Calu3 (cell line): Measurements from ENCODE around the gene MTURN. TPM values are rescaled to one million over a fixed set of nuclear protein-coding genes. Genes with fewer than 3 reads are reported as not detected.
A peak's percentile ranks its signal among the peaks of the same experiment; 100 is the strongest.

Experiments used
- BruUV-seq: library from RNA; stranded (reverse); fragments of 400-500 nt; replicated peaks from 2 replicates; lab custom pipeline; 2021; lab: Mats Ljungman, UMichigan
- CTCF ChIA-PET: fragments of 300-600 bp; sonication (Branson Sonifier 250); formaldehyde crosslinking; loops from one replicate; lab custom pipeline; 2022; ENCODE audit warnings: antibody characterized with exemption; lab: Charles Lee
- DNase-seq: peaks from one replicate; pipeline ENCODE4 v3.0.0; 2022
- H3K27ac Mint-ChIP-seq: one replicate; pipeline ENCODE4 v1.8.0; 2022; ENCODE audit warnings: mixed read lengths; ENCODE audit not compliant: unreplicated experiment
- H3K27me3 Mint-ChIP-seq: one replicate; pipeline ENCODE4 v1.8.0; 2022; ENCODE audit warnings: mixed read lengths; ENCODE audit not compliant: unreplicated experiment
- H3K36me3 Mint-ChIP-seq: one replicate; pipeline ENCODE4 v1.8.0; 2022; ENCODE audit warnings: mild to moderate bottlenecking, moderate library complexity, mixed read lengths; ENCODE audit not compliant: insufficient read depth, unreplicated experiment
- H3K4me1 Mint-ChIP-seq: one replicate; pipeline ENCODE4 v1.8.0; 2022; ENCODE audit warnings: mild to moderate bottlenecking, low read depth, mixed read lengths; ENCODE audit not compliant: unreplicated experiment
- H3K4me3 Mint-ChIP-seq: one replicate; pipeline ENCODE4 v1.8.0; 2022; ENCODE audit warnings: mild to moderate bottlenecking, low read depth, moderate library complexity, mixed read lengths; ENCODE audit not compliant: unreplicated experiment
- H3K9me3 Mint-ChIP-seq: one replicate; pipeline ENCODE4 v1.8.0; 2022; ENCODE audit warnings: low read depth, mixed read lengths; ENCODE audit not compliant: unreplicated experiment
- CTCF ChIP-seq: fragments of 200-600 bp; IDR thresholded peaks from one replicate; pipeline ENCODE4 v1.8.0; 2022; ENCODE audit warnings: antibody characterized with exemption; ENCODE audit not compliant: unreplicated experiment
- intact Hi-C: fragments of 100-400 bp; cut with micrococcal nuclease; formaldehyde crosslinking; loops from one replicate; pipeline ENCODE4 v1.10.0; 2022; ENCODE audit not compliant: unreplicated experiment
- total RNA-seq: library from RNA; stranded (reverse); gene quantifications from 2 replicates; pipeline ENCODE4 v1.2.3, GENCODE V29; 2022

Gene MTURN
- total RNA-seq, 1 experiment from 2014 or later: 6.5 TPM

GRCh38 chr7:30171766-30172447, 37.1 kb downstream of the MTURN start:
- H3K9me3 Mint-ChIP-seq: no peaks in the 10 kb centered on the region
- H3K27ac Mint-ChIP-seq: no peak overlapping the region
- H3K27me3 Mint-ChIP-seq: peaks cover 18% of the 10 kb centered on the region
- no peak overlapping the region for H3K4me3 Mint-ChIP-seq
- peaks cover 8% of the 10 kb centered on the region for H3K4me1 Mint-ChIP-seq
- H3K36me3 Mint-ChIP-seq: no peaks in the 10 kb centered on the region
- BruUV-seq: no TSS peak
- CTCF ChIA-PET: interaction anchor here (1.6 kb wide), 1 partner anchor 12 kb away, joined by 3 read pairs; no protein-coding TSS in a partner anchor
- intact Hi-C loops: no loop called here
- DNase-seq: no peak
- TF ChIP-seq CTCF: no peak

DNA sequence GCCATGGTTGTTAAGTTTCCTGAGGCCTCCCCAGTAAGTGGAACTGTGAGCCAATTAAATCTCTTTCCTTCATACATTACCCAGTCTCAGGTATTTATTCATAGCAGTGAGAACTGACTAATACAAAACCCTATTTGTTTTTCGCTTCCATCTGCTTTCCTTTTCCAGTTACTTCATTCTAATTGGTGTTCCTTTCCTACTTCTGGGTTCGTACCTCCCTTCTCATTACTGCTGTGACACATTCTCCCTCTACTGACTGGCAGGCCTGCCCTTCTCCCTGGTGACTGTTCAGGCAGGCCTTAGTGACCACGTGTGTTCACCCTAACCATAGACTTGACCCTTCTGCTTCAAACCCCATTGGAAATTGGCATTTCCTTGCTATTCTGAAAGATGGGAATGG, 37.7 kb downstream of the MTURN start:
- no TSS peak for BruUV-seq
- no peak for DNase-seq
- no peaks in the 10 kb centered on the region for H3K36me3 Mint-ChIP-seq
- no peaks in the 10 kb centered on the region for H3K9me3 Mint-ChIP-seq
- TF ChIP-seq CTCF: no peak
- CTCF ChIA-PET: no interaction called here
- H3K27me3 Mint-ChIP-seq: peaks cover 17% of the 10 kb centered on the region
- H3K27ac Mint-ChIP-seq: no peak overlapping the region
- intact Hi-C loops: no loop called here
- H3K4me3 Mint-ChIP-seq: no peak overlapping the region
- peaks cover 8% of the 10 kb centered on the region for H3K4me1 Mint-ChIP-seq

DNA sequence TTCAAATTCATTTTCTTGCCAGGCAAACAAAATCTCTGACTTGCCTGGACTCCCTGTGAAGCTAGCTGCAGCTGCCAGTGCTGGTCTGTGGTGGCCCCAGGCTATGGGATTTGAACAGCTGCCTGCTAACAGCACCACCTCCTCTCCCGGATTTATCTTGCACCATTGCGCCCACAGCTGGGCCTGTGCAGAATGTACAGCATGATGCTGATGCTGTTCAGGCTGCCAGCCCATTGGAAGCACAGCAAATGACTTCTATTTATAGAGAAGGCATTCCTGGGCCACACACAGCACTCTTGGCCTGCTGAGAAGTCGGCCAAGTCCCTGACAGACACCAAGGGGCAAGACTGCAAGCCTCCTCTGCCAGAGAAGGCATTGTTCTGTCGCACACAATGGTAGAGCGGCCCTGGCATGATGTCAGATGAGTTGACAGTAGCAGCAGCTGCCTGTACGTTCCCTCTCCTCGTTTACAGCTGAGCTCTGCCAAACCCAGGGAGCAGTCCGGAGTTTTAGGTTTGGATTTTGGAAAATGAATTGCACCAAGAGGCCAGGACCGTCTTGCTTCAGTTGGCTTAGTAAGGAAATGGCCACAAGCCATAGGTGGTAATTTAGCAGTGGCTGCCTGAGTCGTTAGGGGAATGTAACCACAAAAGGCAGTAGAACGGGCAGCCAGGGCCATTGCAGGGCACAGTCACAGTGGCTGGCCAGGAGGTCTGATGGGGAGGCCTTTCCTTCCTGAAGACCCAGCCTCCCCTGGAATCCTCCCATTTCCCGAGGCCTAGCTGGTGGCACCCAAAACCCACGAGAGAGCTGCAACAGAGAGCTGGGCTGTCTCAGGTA, 38.5 kb downstream of the MTURN start:
- Mint-ChIP-seq H3K36me3 (no peaks in the 10 kb centered on the region), H3K27ac (no peak overlapping the region), H3K4me1 (peaks cover 8% of the 10 kb centered on the region), H3K27me3 (peaks cover 8% of the 10 kb centered on the region), H3K4me3 (no peak overlapping the region), H3K9me3 (no peaks in the 10 kb centered on the region)
- TF ChIP-seq CTCF: no peak
- peak; percentile 18 for DNase-seq
- intact Hi-C loops: no loop called here
- CTCF ChIA-PET: interaction anchor here (1.1 kb wide), 1 partner anchor 9 kb away, joined by 3 read pairs; no protein-coding TSS in a partner anchor
- BruUV-seq: no TSS peak

GRCh38 chr7:30175180-30175579, 40.4 kb downstream of the MTURN start:
- no peak overlapping the region for H3K4me3 Mint-ChIP-seq
- H3K9me3 Mint-ChIP-seq: no peaks in the 10 kb centered on the region
- no TSS peak for BruUV-seq
- no peaks in the 10 kb centered on the region for H3K36me3 Mint-ChIP-seq
- DNase-seq: no peak
- intact Hi-C loops: no loop called here
- no peak overlapping the region for H3K27ac Mint-ChIP-seq
- peaks cover 8% of the 10 kb centered on the region for H3K4me1 Mint-ChIP-seq
- H3K27me3 Mint-ChIP-seq: no peaks in the 10 kb centered on the region
- TF ChIP-seq CTCF: no peak
- CTCF ChIA-PET: no interaction called here
